IMR-90 (cell line): ENCODE data around the gene FBXO22. TPM values are rescaled to one million over a fixed set of nuclear protein-coding genes. Genes with fewer than 3 reads are reported as not detected.

Experiments
- ATAC-seq: fragments of 200-7000 bp; cut with Tn5 transposase; 2 replicates; pipeline ENCODE4 v1.9.1; 2020; ENCODE audit warnings: low read depth, mild to moderate bottlenecking, moderate library complexity
- BruUV-seq: library from RNA; stranded (reverse); fragments of 400-500 nt; replicated peaks from 2 replicates; lab custom pipeline; 2021; lab: Mats Ljungman, UMichigan
- CTCF ChIA-PET: fragments of 300-600 bp; formaldehyde crosslinking; extraction: SDS; loops from one replicate; lab custom pipeline; 2021; ENCODE audit warnings: antibody characterized with exemption; lab: Yijun Ruan, JAX
- POLR2A ChIA-PET: fragments of 300-600 bp; sonication (Branson Sonifier 250); formaldehyde crosslinking; loops from one replicate; lab custom pipeline; 2022; ENCODE audit warnings: antibody characterized with exemption; ENCODE audit not compliant: unreplicated experiment; lab: Charles Lee
- DNase-seq: peaks from one replicate; pipeline ENCODE4 v3.0.0; 2013
- H2AFZ ChIP-seq: replicated peaks from 2 replicates; pipeline ENCODE3; 2013; ENCODE audit warnings: low read length, mild to moderate bottlenecking; ENCODE audit not compliant: poor library complexity
- H2AK5ac ChIP-seq: 2 replicates; pipeline ENCODE4 v1.6.1; 2013; ENCODE audit warnings: low read depth, low read length, inconsistent platforms
- H2AK9ac ChIP-seq: replicated peaks from 2 replicates; pipeline ENCODE3; 2013; ENCODE audit warnings: mild to moderate bottlenecking, low read depth, low read length, moderate library complexity; ENCODE audit not compliant: poor library complexity
- H2BK120ac ChIP-seq: 2 replicates; pipeline ENCODE4 v1.6.1; 2013; ENCODE audit warnings: low read depth, low read length, inconsistent platforms
- H2BK15ac ChIP-seq: 3 replicates; pipeline ENCODE4 v1.6.1; 2013; ENCODE audit warnings: low read depth, low read length, inconsistent platforms
- H2BK20ac ChIP-seq: 2 replicates; pipeline ENCODE4 v1.6.1; 2013; ENCODE audit warnings: low read depth, mild to moderate bottlenecking, inconsistent platforms, low read length, moderate library complexity
- H2BK5ac ChIP-seq: 2 replicates; pipeline ENCODE4 v1.6.1; 2013; ENCODE audit warnings: mild to moderate bottlenecking, low read depth, low read length, inconsistent platforms; ENCODE audit not compliant: poor library complexity, severe bottlenecking
- H3K14ac ChIP-seq: replicated peaks from 2 replicates; pipeline ENCODE4 v1.6.1; 2013; ENCODE audit warnings: low read depth, low read length, inconsistent platforms
- H3K18ac ChIP-seq: 2 replicates; pipeline ENCODE4 v1.6.1; 2013; ENCODE audit warnings: low read depth, low read length, control low read depth
- H3K23ac ChIP-seq: 2 replicates; pipeline ENCODE4 v1.6.1; 2013; ENCODE audit warnings: low read depth, low read length, inconsistent platforms
- H3K27ac ChIP-seq: 2 replicates; pipeline ENCODE4 v1.5.1; 2013; ENCODE audit warnings: mild to moderate bottlenecking, control low read depth, low read length; ENCODE audit not compliant: insufficient read depth
- H3K27me3 ChIP-seq: 2 replicates; pipeline ENCODE4 v1.6.1; 2013; ENCODE audit warnings: low read length; ENCODE audit not compliant: control insufficient read depth, insufficient read depth
- H3K36me3 ChIP-seq: 2 replicates; pipeline ENCODE4 v1.6.1; 2013; ENCODE audit warnings: low read length, mixed read lengths; ENCODE audit not compliant: control insufficient read depth, insufficient read depth
- H3K4ac ChIP-seq: 2 replicates; pipeline ENCODE4 v1.6.1; 2013; ENCODE audit warnings: low read depth, low read length, inconsistent platforms
- H3K4me1 ChIP-seq: 2 replicates; pipeline ENCODE4 v1.6.1; 2013; ENCODE audit warnings: low read length, mixed read lengths; ENCODE audit not compliant: control insufficient read depth, insufficient read depth
- H3K4me2 ChIP-seq: 2 replicates; pipeline ENCODE4 v1.6.1; 2013; ENCODE audit warnings: low read depth, mild to moderate bottlenecking, control low read depth, low read length, moderate library complexity
- H3K4me3 ChIP-seq: 2 replicates; pipeline ENCODE4 v1.5.1; 2013; ENCODE audit warnings: low read depth, mild to moderate bottlenecking, control low read depth, low read length, moderate library complexity; ENCODE audit not compliant: insufficient read depth
- H3K56ac ChIP-seq: 2 replicates; pipeline ENCODE4 v1.6.1; 2013; ENCODE audit warnings: low read length, inconsistent platforms; ENCODE audit not compliant: insufficient read depth; ENCODE audit errors: extremely low read depth
- H3K79me1 ChIP-seq, 2 experiments: 2 replicates each; pipeline ENCODE4 v1.6.1; 2013; ENCODE audit warnings: low read length in 2 of 2, inconsistent platforms in 1 of 2, low read depth in 1 of 2
- H3K9ac ChIP-seq: 2 replicates; pipeline ENCODE4 v1.6.1; 2013; ENCODE audit warnings: low read depth, low read length, control low read depth
- H3K9me1 ChIP-seq: 2 replicates; pipeline ENCODE4 v1.6.1; 2013; ENCODE audit warnings: low read length, inconsistent platforms; ENCODE audit not compliant: insufficient read depth
- H3K9me3 ChIP-seq: 2 replicates; pipeline ENCODE4 v1.6.1; 2013; ENCODE audit warnings: low read length; ENCODE audit not compliant: control insufficient read depth, insufficient read depth
- H4K20me1 ChIP-seq: 2 replicates; pipeline ENCODE4 v1.6.1; 2013; ENCODE audit warnings: low read length, inconsistent platforms; ENCODE audit not compliant: insufficient read depth
- H4K5ac ChIP-seq: 2 replicates; pipeline ENCODE4 v1.6.1; 2013; ENCODE audit warnings: mild to moderate bottlenecking, low read depth, low read length, control low read depth
- H4K8ac ChIP-seq, 2 experiments: 2 replicates each; pipeline ENCODE4 v1.6.1; 2013; ENCODE audit warnings: low read depth in 2 of 2, low read length in 2 of 2, control low read depth in 1 of 2, inconsistent platforms in 1 of 2
- H4K91ac ChIP-seq: 2 replicates; pipeline ENCODE4 v1.6.1; 2013; ENCODE audit warnings: low read depth, low read length, inconsistent platforms; ENCODE audit not compliant: insufficient read depth
- BHLHE40 ChIP-seq: fragments of 150-350 bp; IDR thresholded peaks from 2 replicates; pipeline ENCODE4 v1.6.1; 2016; ENCODE audit warnings: mild to moderate bottlenecking, low read depth, low read length
- CHD1 ChIP-seq: IDR thresholded peaks from 2 replicates; pipeline ENCODE4 v1.6.1; 2012; ENCODE audit warnings: low read depth, low read length, improper control_type of control experiment
- ELK1 ChIP-seq: fragments of 150-350 bp; IDR thresholded peaks from 2 replicates; pipeline ENCODE4 v1.6.1; 2016; ENCODE audit warnings: low read depth, mild to moderate bottlenecking, low read length, moderate library complexity, borderline replicate concordance
- MAFK ChIP-seq: IDR thresholded peaks from 2 replicates; pipeline ENCODE4 v1.6.1; 2012; ENCODE audit warnings: low read depth, low read length, improper control_type of control experiment
- MAZ ChIP-seq: IDR thresholded peaks from 2 replicates; pipeline ENCODE4 v1.6.1; 2012; ENCODE audit warnings: low read depth, mild to moderate bottlenecking, low read length, improper control_type of control experiment, moderate library complexity, borderline replicate concordance
- MXI1 ChIP-seq: IDR thresholded peaks from 2 replicates; pipeline ENCODE4 v1.6.1; 2012; ENCODE audit warnings: low read depth, mild to moderate bottlenecking, low read length, moderate library complexity, borderline replicate concordance
- RAD21 ChIP-seq: IDR thresholded peaks from 2 replicates; pipeline ENCODE4 v1.6.1; 2012; ENCODE audit warnings: low read length, improper control_type of control experiment
- RCOR1 ChIP-seq: IDR thresholded peaks from 2 replicates; pipeline ENCODE4 v1.6.1; 2012; ENCODE audit warnings: mild to moderate bottlenecking, low read length, improper control_type of control experiment; ENCODE audit not compliant: insufficient replicate concordance
- WGBS, 2 experiments: methylation state at CpG; one replicate each; pipeline versions ENCODE4 v1.1.5 to v1.1.7; 2013; ENCODE audit warnings: missing lambda C conversion rate in 2 of 2; ENCODE audit not compliant: insufficient read length in 1 of 2; ENCODE audit errors: extremely low coverage in 2 of 2; 5-methylcytosine and 5-hydroxymethylcytosine counted together
- dilution Hi-C: fragments of 300-500 bp; cut with HindIII; formaldehyde crosslinking; loops from one replicate; pipeline ENCODE4 v1.14.3; 2018; ENCODE audit warnings: low sequenced_read_pairs; ENCODE audit not compliant: unreplicated experiment
- in situ Hi-C: fragments of 300-500 bp; cut with MboI; formaldehyde crosslinking; loops from 3 replicates; pipeline ENCODE4 v1.14.3; 2019; ENCODE audit warnings: low sequenced_read_pairs, inconsistent platforms, mixed read lengths
- intact Hi-C: fragments of 100-400 bp; cut with micrococcal nuclease; formaldehyde crosslinking; loops from 2 replicates; pipeline ENCODE4 v1.10.0; 2022
- polyA plus RNA-seq, 3 experiments: library from polyadenylated mRNA; depleted of rRNA; stranded (reverse); fragments of >200 nt; gene quantifications; 2 replicates each; pipeline ENCODE4 v1.2.3, GENCODE V29; 2012; ENCODE audit warnings: low replicate concordance in 1 of 3
- total RNA-seq: library from RNA; depleted of rRNA; stranded (reverse); fragments of >200 nt; gene quantifications from 2 replicates; pipeline ENCODE4 v1.2.3, GENCODE V29; 2012

Gene FBXO22
- total and polyA plus RNA-seq, 2 of the 4 experiments (the other 2 are of a cell fraction): 22.4 to 45.2 TPM

- TF ChIP-seq MXI1 (no peak), CHD1 (no peak), ELK1 (no peak), MAFK (no peak), RAD21 (no peak), MAZ (no peak), BHLHE40 (no peak), RCOR1 (no peak)
- Histone ChIP-seq H4K20me1 (peaks cover 8% of the 10 kb centered on the region; the same call in 1 of the 2 replicates), H4K8ac (no peak overlapping the region), H3K9me1 (peaks cover 6% of the 10 kb centered on the region), H2BK20ac (no peak overlapping the region), H3K79me1 (peaks cover 20 to 53% of the 10 kb centered on the region in 2 experiments; a peak in 3 of 4 replicates), H3K9me3 (no peaks in the 10 kb centered on the region), H2BK120ac (no peak overlapping the region), H4K5ac (no peak overlapping the region), H3K36me3 (peaks cover 15% of the 10 kb centered on the region), H3K56ac (no peak overlapping the region), H3K18ac (no peak overlapping the region), H4K91ac (no peak overlapping the region), H3K27me3 (no peaks in the 10 kb centered on the region), H2BK5ac (no peak overlapping the region), H3K4ac (no peak overlapping the region), H3K27ac (no peak overlapping the region), H2AFZ (no peak overlapping the region), H3K14ac (no peak overlapping the region), H2AK5ac (no peak overlapping the region), H3K9ac (no peak overlapping the region), H3K4me1 (no peaks in the 10 kb centered on the region), H2AK9ac (no peak overlapping the region), H3K4me2 (no peak overlapping the region), H2BK15ac (no peak overlapping the region), H3K4me3 (no peak overlapping the region), H3K23ac (no peak overlapping the region)
- in situ Hi-C loops (no loop called here), intact Hi-C loops (no loop called here), dilution Hi-C loops (no loop called here)
- DNase-seq (no peak), ATAC-seq (no peak)
- ChIA-PET CTCF (interaction anchor here (0.6 to 1.2 kb wide), 4 partner anchors 12 to 111 kb away, joined by 3 to 4 read pairs (median 4); no protein-coding TSS in a partner anchor), POLR2A (interaction anchor here (0.5 kb wide), 2 partner anchors 95 to 1679 kb away, joined by 3 to 7 read pairs; no protein-coding TSS in a partner anchor)
- 57% methylated on average over 1 of the region's 5 CpGs; no CpG with 5 or more reads in 1 of the 2 experiments for WGBS, 2 experiments
- no TSS peak for BruUV-seq
These were observed 26.3 kb downstream of the FBXO22 start for GRCh38 chr15:75929799-75930565.
